Measurements from ENCODE around the gene CLSTN2.

CLSTN2 gene

GRCh38 chr3:140424211-140424610 lies 489.2 kb downstream of the CLSTN2 start:
- no peak for DNase-seq (ENCODE audit: extremely low read depth, low read depth)
- no peak for TF ChIP-seq CTCF (IDR thresholded peaks at IDR 0.05; ENCODE audit: low read depth, low read length, missing control alignments)

GRCh38 chr3:140424726-140425125 lies 489.7 kb downstream of the CLSTN2 start:
- TF ChIP-seq CTCF (IDR thresholded peaks at IDR 0.05; ENCODE audit: low read depth, low read length, missing control alignments), result no peak
- no peak overlapping the region for H3K4me3 ChIP-seq (replicated peaks; ENCODE audit: low read depth, low read length)
- DNase-seq (ENCODE audit: extremely low read depth, low read depth), result no peak

More at GRCh38 chr3:140424211-140424610, 489.2 kb downstream of the CLSTN2 start:
- H3K4me3 ChIP-seq (replicated peaks; ENCODE audit: low read depth, low read length), result no peak overlapping the region

- DNase-seq (ENCODE audit: extremely low read depth, low read depth), result no peak
- H3K4me3 ChIP-seq (replicated peaks; ENCODE audit: low read depth, low read length), result no peak overlapping the region
- TF ChIP-seq CTCF (IDR thresholded peaks at IDR 0.05; ENCODE audit: low read depth, low read length, missing control alignments), result no peak
Measured at GRCh38 chr3:140427786-140428185, 492.8 kb downstream of the CLSTN2 start.

- TF ChIP-seq CTCF (IDR thresholded peaks at IDR 0.05; ENCODE audit: low read depth, low read length, missing control alignments), result no peak
- no peak for DNase-seq (ENCODE audit: extremely low read depth, low read depth)
- no peak overlapping the region for H3K4me3 ChIP-seq (replicated peaks; ENCODE audit: low read depth, low read length)
Measured at GRCh38 chr3:140428380-140428779, 493.4 kb downstream of the CLSTN2 start.

GRCh38 chr3:140429791-140430190 lies 494.8 kb downstream of the CLSTN2 start:
- DNase-seq (ENCODE audit: extremely low read depth, low read depth), result no peak
- H3K4me3 ChIP-seq (replicated peaks; ENCODE audit: low read depth, low read length), result no peak overlapping the region
- no peak for TF ChIP-seq CTCF (IDR thresholded peaks at IDR 0.05; ENCODE audit: low read depth, low read length, missing control alignments)

- DNase-seq (ENCODE audit: extremely low read depth, low read depth), result no peak
- TF ChIP-seq CTCF (IDR thresholded peaks at IDR 0.05; ENCODE audit: low read depth, low read length, missing control alignments), result no peak
- H3K4me3 ChIP-seq (replicated peaks; ENCODE audit: low read depth, low read length), result no peak overlapping the region
Measured at GRCh38 chr3:140430494-140430893, 495.5 kb downstream of the CLSTN2 start.

- no peak for DNase-seq (ENCODE audit: extremely low read depth, low read depth)
- no peak overlapping the region for H3K4me3 ChIP-seq (replicated peaks; ENCODE audit: low read depth, low read length)
- TF ChIP-seq CTCF (IDR thresholded peaks at IDR 0.05; ENCODE audit: low read depth, low read length, missing control alignments), result no peak
Measured at GRCh38 chr3:140432229-140432669, 497.3 kb downstream of the CLSTN2 start.

All from HFF-Myc (cell line).